ENCODE data around the gene KCNMB4.

Gene KCNMB4

DNA sequence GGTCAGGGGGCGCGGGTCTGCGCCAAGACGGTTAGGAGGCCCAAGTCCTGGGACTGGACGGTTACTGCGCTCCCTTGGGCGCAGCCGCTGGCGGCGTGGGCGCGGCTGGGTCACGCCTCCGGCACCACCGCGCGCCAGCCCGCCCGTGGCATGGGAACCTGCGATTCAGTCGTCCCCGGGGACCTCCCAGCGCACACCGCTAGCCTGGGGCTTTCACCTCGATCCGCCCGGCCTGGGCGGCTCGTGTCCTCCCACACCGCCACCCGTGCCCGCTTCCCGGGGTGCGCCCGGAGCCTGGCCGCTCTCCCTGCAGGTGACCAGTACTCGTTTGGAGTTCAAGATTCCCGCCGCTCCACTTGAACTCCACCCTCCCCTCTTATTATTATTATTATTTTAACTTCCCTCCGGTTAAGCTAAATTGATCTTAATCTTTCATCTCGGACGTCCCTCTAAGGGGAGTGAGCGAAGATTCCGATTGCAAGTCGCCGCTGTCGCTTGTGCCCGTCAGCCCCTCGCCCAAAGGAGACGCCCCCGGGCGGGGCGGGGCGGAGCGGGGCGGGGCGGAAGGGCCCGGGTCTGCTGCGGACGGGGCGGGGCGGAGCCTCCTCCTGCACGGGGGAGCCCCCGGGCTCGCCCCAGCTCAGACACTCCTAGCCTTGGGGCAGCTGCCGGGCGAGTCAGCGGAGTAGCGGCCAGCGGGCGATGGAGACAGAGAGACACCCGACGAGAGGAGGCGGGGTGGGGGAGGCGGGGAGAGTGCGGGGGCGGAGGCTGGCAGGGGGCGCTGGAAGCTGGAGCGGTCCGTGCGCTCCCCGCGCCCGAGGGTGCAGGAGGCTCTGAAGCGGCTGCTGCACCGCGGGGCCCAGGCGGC, at the start of gene KCNMB4:
TSS of gene KCNMB4 (plus strand) at position 643 of the 871 bp plus-strand sequence. CDS start 445 bp downstream, outside the sequence.
- Mint-ChIP-seq H3K27me3 (peaks cover 32% of the 10 kb centered on the region), H3K9me3 (no peaks in the 10 kb centered on the region), H3K27ac (no peak within 1 kb of the TSS), H3K4me1 (ENCODE audit: low read depth) (peaks cover 22% of the 10 kb centered on the region), H3K4me3 (peak within 1 kb of the TSS; percentile 77), H3K36me3 (ENCODE audit: low read depth) (no peaks in the 10 kb centered on the region)
- intact Hi-C loops (cut with micrococcal nuclease): loop anchor here (5.0 kb wide), 1 partner anchor 124 kb away; the partner anchor contains the start of gene CNOT2

DNA sequence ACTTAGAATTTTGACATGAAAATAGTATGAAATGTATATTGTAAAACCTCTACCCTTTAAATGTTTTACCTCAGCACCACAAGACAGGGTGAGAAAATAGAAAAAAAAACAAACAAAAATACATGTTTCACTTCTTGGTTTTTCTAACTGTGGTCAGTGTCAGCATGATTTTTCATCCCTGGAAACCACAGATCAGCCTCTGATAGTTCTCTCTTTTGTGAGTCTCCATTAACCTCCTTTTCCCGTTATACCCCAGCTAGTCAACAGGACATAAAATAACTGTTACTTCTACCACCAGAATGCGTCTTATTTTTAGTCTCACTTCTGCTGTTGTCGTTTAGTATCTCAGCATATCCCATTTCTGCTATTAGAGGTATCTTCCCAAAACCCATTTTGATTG, 48.3 kb upstream of the KCNMB4 start:
- Mint-ChIP-seq H3K27me3 (no peaks in the 10 kb centered on the region), H3K4me3 (no peak overlapping the region), H3K9me3 (no peaks in the 10 kb centered on the region), H3K36me3 (ENCODE audit: low read depth) (peaks cover 31% of the 10 kb centered on the region), H3K4me1 (ENCODE audit: low read depth) (peaks cover 32% of the 10 kb centered on the region), H3K27ac (peak overlapping the region; percentile 63)
- intact Hi-C loops (cut with micrococcal nuclease): loop anchor here (5.0 to 10.0 kb wide), 2 partner anchors 35 to 63 kb away; no protein-coding TSS in a partner anchor

DNA sequence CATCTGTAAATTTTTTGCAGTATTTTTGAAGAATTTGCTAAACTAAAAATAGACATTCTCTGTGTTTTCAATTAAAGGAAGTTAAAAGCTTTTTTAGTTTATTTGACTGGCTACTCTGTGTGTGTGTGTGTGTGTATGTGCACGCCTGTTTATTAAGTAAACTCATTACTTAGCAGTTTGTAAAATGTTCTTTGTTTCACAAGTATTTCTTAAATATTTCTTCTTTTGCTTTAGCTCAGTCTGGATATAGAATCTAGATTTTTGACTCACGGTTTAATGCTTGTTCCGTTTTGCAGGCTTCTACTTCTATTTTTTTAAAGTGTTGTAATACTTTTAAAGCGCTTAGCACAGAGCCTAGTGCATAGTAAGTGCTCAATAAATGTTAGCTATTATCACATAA, 46.5 kb upstream of the KCNMB4 start:
- Mint-ChIP-seq H3K36me3 (ENCODE audit: low read depth) (peaks cover 36% of the 10 kb centered on the region), H3K4me1 (ENCODE audit: low read depth) (peaks cover 30% of the 10 kb centered on the region)
- intact Hi-C loops (cut with micrococcal nuclease): loop anchor here (5.0 to 10.0 kb wide), 2 partner anchors 33 to 65 kb away; no protein-coding TSS in a partner anchor

DNA sequence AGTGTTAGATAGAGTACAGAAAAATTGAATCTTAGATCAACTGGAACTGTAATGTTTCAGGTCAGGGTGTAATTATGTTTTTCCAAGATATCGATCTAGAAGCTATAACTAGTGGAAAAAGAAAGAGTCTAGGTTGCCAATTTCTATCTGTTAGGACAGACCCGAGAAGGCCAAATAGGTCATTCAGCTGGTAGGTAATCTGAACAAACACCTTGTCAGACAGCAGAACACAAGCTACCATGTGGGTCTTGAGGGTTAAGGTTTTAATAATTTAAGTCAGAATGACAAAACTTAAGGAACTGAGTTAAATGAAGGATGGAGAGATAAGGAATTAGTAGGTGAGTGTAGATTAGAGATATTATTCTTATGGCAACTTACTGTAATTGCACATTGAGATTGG, 44.9 kb upstream of the KCNMB4 start:
- peaks cover 19% of the 10 kb centered on the region for H3K4me1 Mint-ChIP-seq (ENCODE audit: low read depth)
- H3K27me3 Mint-ChIP-seq: no peaks in the 10 kb centered on the region
- H3K9me3 Mint-ChIP-seq: no peaks in the 10 kb centered on the region
- intact Hi-C loops (cut with micrococcal nuclease): no loop called here
- no peak overlapping the region for H3K27ac Mint-ChIP-seq
- H3K4me3 Mint-ChIP-seq: no peak overlapping the region
- peaks cover 34% of the 10 kb centered on the region for H3K36me3 Mint-ChIP-seq (ENCODE audit: low read depth)

More for the DNA sequence above, 46.5 kb upstream of the KCNMB4 start:
- Mint-ChIP-seq H3K9me3 (no peaks in the 10 kb centered on the region), H3K27ac (no peak overlapping the region), H3K27me3 (no peaks in the 10 kb centered on the region), H3K4me3 (no peak overlapping the region)

DNA sequence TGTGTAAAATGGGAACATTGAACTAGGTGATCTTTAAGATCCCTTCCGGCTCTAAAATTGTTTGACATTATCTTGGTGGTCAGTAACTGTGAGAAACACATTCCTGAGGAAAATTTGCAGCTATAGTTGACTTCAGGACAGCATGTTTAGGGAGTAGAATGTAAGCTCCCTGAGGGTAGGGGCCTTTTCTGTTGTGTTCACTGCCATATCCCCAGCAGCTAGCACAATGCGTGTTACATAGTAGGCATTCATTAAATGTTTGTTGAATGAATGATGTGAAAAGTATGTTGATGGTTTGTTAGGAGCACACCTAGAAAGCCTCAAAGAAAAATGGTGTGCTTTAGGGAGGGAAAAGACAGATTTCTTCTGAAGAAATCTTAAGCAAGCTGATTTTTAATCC, 38.5 kb upstream of the KCNMB4 start:
- Mint-ChIP-seq H3K36me3 (ENCODE audit: low read depth) (peaks cover 49% of the 10 kb centered on the region), H3K9me3 (no peaks in the 10 kb centered on the region), H3K4me1 (ENCODE audit: low read depth) (no peaks in the 10 kb centered on the region), H3K27ac (no peak overlapping the region), H3K27me3 (no peaks in the 10 kb centered on the region), H3K4me3 (no peak overlapping the region)
- intact Hi-C loops (cut with micrococcal nuclease): loop anchor here (5.0 kb wide), 1 partner anchor 35 kb away; no protein-coding TSS in a partner anchor

DNA sequence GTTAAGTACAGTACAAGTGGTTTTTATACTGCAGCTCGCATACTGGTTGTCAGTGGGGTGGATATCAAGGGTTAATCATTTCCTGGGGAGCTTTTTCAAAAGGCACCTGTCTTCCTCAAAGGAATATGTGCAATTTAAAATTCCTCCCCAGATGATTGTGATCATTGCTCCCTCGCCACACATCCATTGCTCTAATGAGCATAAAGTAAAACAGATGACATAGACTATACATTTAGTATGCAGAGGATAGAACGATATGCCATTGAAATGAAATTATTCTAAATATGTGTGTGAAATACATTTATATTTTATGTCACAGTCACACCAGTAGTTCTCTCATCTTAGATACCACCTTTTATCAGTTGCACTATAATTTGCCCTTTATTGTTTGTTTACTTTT, 36.4 kb upstream of the KCNMB4 start:
- no peaks in the 10 kb centered on the region for H3K9me3 Mint-ChIP-seq
- no peaks in the 10 kb centered on the region for H3K4me1 Mint-ChIP-seq (ENCODE audit: low read depth)
- intact Hi-C loops (cut with micrococcal nuclease): loop anchor here (5.0 kb wide), 1 partner anchor 33 kb away; no protein-coding TSS in a partner anchor
- H3K27me3 Mint-ChIP-seq: no peaks in the 10 kb centered on the region
- peaks cover 40% of the 10 kb centered on the region for H3K36me3 Mint-ChIP-seq (ENCODE audit: low read depth)
- no peak overlapping the region for H3K4me3 Mint-ChIP-seq
- no peak overlapping the region for H3K27ac Mint-ChIP-seq

DNA sequence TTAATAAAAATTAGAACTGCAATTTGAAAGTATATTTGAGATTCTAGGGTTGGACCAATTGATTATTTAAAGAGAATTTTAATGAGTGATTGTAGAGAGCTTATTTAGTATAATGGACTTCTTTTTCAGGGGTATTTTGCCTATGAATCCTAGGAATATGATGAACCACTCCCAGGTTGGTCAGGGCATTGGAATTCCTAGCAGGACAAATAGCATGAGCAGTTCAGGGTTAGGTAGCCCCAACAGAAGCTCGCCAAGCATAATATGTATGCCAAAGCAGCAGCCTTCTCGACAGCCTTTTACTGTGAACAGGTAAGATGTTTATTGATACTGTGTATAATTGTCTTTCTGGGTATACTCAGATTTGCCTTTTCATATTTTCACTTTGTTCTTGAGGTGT, 35.9 kb upstream of the KCNMB4 start:
- H3K36me3 Mint-ChIP-seq (ENCODE audit: low read depth): peaks cover 40% of the 10 kb centered on the region
- H3K27ac Mint-ChIP-seq: no peak overlapping the region
- intact Hi-C loops (cut with micrococcal nuclease): no loop called here
- no peaks in the 10 kb centered on the region for H3K9me3 Mint-ChIP-seq
- no peak overlapping the region for H3K4me3 Mint-ChIP-seq
- no peaks in the 10 kb centered on the region for H3K27me3 Mint-ChIP-seq
- H3K4me1 Mint-ChIP-seq (ENCODE audit: low read depth): no peaks in the 10 kb centered on the region

- Mint-ChIP-seq H3K36me3 (ENCODE audit: low read depth) (peaks cover 50% of the 10 kb centered on the region), H3K4me3 (no peak overlapping the region), H3K4me1 (ENCODE audit: low read depth) (no peaks in the 10 kb centered on the region), H3K9me3 (no peaks in the 10 kb centered on the region), H3K27me3 (no peaks in the 10 kb centered on the region), H3K27ac (no peak overlapping the region)
- intact Hi-C loops (cut with micrococcal nuclease): no loop called here
Measured at GRCh38 chr12:70332236-70332635, 33.9 kb upstream of the KCNMB4 start.

DNA sequence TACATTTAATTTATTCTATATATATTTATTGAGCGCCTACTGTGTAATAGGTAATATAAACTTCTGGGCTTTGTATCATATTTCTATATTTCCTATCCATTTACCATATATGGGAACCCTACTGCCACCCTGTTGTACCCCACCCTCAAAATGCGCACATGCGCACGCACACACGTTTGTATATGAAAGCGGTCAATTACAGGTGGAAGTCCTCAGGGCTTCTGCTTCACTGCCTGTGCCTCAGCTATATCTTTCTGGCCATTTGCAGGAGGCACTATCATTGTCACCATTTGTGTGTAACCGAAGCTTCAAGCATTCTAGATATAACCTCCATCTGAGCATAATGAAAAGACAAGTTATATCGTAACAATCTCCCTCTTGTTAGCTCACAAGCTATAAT, 31.3 kb upstream of the KCNMB4 start:
- Mint-ChIP-seq H3K27me3 (no peaks in the 10 kb centered on the region), H3K4me1 (ENCODE audit: low read depth) (no peaks in the 10 kb centered on the region), H3K9me3 (no peaks in the 10 kb centered on the region), H3K4me3 (no peak overlapping the region), H3K27ac (no peak overlapping the region), H3K36me3 (ENCODE audit: low read depth) (peaks cover 56% of the 10 kb centered on the region)
- intact Hi-C loops (cut with micrococcal nuclease): no loop called here

DNA sequence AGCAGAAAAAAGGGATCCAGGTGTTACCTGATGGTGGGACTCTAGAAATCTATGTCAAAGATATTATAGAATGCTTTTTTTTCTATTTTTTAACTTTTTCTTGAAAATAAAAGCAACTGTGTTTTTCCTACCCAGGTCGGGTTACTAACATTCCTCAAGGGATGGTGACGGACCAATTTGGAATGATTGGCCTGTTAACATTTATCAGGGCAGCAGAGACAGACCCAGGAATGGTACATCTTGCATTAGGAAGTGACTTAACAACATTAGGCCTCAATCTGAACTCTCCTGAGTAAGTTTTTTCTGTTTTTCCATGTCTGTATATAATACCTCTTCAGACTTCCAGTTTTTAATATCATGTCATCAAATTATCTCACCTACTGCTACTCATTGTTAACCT, 27.6 kb upstream of the KCNMB4 start:
- Mint-ChIP-seq H3K27me3 (no peaks in the 10 kb centered on the region), H3K36me3 (ENCODE audit: low read depth) (peaks cover 75% of the 10 kb centered on the region), H3K4me3 (no peak overlapping the region), H3K27ac (no peak overlapping the region), H3K9me3 (no peaks in the 10 kb centered on the region), H3K4me1 (ENCODE audit: low read depth) (no peaks in the 10 kb centered on the region)
- intact Hi-C loops (cut with micrococcal nuclease): no loop called here

- H3K4me3 Mint-ChIP-seq: no peak overlapping the region
- H3K27ac Mint-ChIP-seq: no peak overlapping the region
- H3K9me3 Mint-ChIP-seq: no peaks in the 10 kb centered on the region
- H3K27me3 Mint-ChIP-seq: no peaks in the 10 kb centered on the region
- H3K4me1 Mint-ChIP-seq (ENCODE audit: low read depth): peaks cover 13% of the 10 kb centered on the region
- intact Hi-C loops (cut with micrococcal nuclease): loop anchor here (5.0 kb wide), 1 partner anchor 34 kb away; no protein-coding TSS in a partner anchor
- H3K36me3 Mint-ChIP-seq (ENCODE audit: low read depth): peaks cover 15% of the 10 kb centered on the region
Measured at GRCh38 chr12:70351076-70351475, 15.0 kb upstream of the KCNMB4 start.

DNA sequence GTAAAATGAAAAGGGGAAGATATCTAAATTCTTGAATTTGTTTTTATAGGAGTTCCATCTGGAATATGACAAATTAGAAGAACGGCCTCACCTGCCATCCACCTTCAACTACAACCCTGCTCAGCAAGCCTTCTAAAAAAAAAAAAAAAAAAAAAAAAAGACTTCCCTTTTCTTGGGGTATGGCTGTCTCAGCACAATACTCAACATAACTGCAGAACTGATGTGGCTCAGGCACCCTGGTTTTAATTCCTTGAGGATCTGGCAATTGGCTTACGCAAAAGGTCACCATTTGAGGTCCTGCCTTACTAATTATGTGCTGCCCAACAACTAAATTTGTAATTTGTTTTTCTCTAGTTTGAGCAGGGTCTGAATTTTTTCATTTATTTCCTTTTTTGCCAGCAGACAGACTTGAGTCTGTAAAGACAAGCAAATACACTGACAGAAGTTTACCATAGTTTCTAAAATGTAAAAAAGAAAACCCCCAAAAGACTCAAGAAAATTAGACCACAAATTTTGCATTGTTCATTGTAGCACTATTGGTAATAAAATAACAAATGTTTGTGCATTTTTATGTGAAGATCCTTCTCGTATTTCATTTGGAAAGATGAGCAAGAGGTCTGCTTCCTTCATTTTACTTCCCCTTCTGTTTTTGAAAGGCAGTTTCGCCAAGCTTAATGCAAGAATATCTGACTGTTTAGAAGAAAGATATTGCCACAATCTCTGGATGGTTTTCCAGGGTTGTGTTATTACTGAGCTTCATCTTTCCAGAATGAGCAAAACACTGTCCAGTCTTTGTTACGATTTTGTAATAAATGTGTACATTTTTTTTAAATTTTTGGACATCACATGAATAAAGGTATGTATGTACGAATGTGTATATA, 12.1 kb upstream of the KCNMB4 start:
- Mint-ChIP-seq H3K9me3 (no peaks in the 10 kb centered on the region), H3K36me3 (ENCODE audit: low read depth) (no peaks in the 10 kb centered on the region), H3K27me3 (no peaks in the 10 kb centered on the region), H3K4me3 (no peak overlapping the region), H3K4me1 (ENCODE audit: low read depth) (peaks cover 13% of the 10 kb centered on the region), H3K27ac (peak overlapping the region; percentile 70)
- intact Hi-C loops (cut with micrococcal nuclease): loop anchor here (2.0 to 5.0 kb wide), 2 partner anchors 37 to 111 kb away; partner anchors contain the start of gene CNOT2

DNA sequence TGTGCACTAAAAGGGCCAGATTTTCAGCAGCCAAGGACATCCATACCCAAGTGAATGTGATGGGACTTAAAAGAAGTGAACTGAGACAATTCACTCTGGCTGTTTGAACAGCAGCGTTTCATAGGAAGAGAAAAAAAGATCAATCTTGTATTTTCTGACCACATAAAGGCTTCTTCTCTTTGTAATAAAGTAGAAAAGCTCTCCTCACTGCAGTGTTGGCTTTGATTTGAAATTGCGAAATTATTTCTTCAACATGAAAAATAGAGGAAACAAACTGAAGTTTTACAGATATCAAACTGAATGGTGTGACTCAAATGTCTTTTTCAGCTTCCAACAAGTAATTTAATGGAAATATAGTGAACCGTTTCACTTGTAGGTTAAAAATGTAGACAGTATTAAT, 11.3 kb upstream of the KCNMB4 start:
- no peaks in the 10 kb centered on the region for H3K36me3 Mint-ChIP-seq (ENCODE audit: low read depth)
- intact Hi-C loops (cut with micrococcal nuclease): loop anchor here (2.0 to 5.0 kb wide), 2 partner anchors 37 to 112 kb away; partner anchors contain the start of gene CNOT2
- H3K9me3 Mint-ChIP-seq: no peaks in the 10 kb centered on the region
- peak overlapping the region; percentile 70 for H3K27ac Mint-ChIP-seq
- H3K4me1 Mint-ChIP-seq (ENCODE audit: low read depth): peaks cover 13% of the 10 kb centered on the region
- no peaks in the 10 kb centered on the region for H3K27me3 Mint-ChIP-seq
- no peak overlapping the region for H3K4me3 Mint-ChIP-seq

Measured in dendritic cell treated with granulocyte-macrophage colony-stimulating factor and Interleukin-4, amounts not matched to agents 40 ng/mL and 50 ng/mL, for 4 days (primary cell).